HG03039 (cell line): Measurements from ENCODE around the gene ANK2.
"Not testable (repeated sequence)": the region's sequence is repeated elsewhere in the genome, so short reads cannot be mapped to it uniquely, and the experiment has no call there.

Experiments used
- ATAC-seq: cut with Tn5 transposase; IDR thresholded peaks from one replicate; pipeline ENCODE4 v1.9.1; 2021; ENCODE audit warnings: mild to moderate bottlenecking, moderate library complexity; ENCODE audit not compliant: unreplicated experiment

Gene ANK2

DNA sequence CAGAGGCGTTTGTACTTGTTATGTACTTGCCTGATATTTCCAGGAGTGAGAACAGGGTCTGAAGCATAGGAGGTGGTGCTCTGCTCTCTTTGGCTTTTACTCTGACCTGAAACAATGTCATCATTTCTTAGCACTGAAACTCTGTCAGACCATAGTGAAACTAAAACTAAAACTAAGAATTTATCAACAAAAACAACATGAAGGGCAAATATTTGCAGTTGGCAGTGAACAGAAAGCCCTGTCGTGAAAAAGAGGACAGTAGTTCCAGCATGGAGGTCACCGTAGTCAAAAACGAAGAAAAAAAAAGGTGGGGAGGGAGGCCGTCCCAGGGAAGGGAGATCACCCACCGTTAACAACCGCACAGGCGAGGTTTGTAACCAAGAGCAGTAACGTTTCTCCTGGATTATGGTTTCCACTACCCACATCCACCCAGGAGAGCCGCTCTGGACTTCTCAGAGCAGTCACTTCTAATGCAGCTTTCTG is 97.5 kb downstream of the ANK2 start:
- ATAC-seq, result peak; percentile 70

DNA sequence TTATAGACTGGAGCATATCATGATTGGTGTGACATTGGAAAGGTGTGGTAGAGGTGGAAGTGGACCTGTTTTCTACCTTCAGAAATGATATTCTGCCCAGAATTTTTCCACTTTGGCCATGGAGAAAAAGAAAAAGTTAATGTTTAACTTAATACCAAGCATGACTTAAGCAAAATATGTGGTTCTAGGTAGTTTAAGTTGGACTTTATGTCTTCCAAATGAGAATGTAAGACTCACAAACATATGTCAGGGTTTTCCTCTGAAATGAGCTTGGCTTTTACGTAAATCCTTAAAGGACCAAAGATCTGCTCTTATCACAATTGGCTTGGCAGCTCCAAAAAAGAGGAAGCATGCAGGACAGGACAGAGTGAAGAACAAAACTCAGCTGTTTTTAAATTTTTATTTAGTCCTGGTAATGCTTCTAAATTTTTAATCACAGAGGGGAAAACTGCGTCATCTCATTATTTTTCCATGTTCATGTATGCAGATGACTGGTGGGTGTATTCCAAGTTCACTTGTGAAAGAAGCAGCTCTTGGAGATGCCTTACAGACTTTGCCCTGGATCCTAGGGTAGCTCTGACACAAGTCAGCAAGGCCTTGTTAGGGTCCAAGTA is 98.2 kb downstream of the ANK2 start:
- ATAC-seq, result no peak

GRCh38 chr4:113148925-113149324 is 99.5 kb downstream of the ANK2 start:
- ATAC-seq, result no peak

DNA sequence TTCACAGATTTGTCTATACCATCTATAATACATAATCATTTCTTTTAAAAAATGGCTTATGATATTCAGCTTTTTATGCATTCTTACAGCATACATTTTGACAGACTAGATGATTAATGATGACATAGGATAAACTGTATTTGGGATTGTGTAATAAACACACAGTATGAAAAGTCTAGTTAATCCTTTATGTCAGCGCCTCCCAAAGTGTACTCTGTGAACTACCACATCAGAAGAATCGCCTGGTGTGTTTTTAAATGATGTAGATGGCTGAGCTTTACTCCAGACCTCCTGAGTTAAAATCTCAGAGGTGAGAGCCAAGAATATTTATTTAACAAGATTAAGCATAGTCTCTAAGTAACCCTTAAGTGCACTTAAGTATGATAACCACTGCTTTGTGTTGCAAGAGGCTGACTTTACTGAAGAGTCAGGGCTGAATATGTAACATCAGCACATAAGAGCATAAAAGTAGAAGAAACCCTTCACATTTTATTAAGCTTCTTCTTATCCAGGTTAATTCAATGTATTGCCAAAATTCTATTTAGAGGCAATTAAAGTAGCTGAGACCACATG is 104.2 kb downstream of the ANK2 start:
- no peak for ATAC-seq

GRCh38 chr4:113154281-113154680 is 104.8 kb downstream of the ANK2 start:
- ATAC-seq, result no peak

- ATAC-seq, result no peak
Measured at GRCh38 chr4:113157086-113157857, 107.8 kb downstream of the ANK2 start.

GRCh38 chr4:113159942-113160545 is 110.6 kb downstream of the ANK2 start:
- no peak for ATAC-seq

DNA sequence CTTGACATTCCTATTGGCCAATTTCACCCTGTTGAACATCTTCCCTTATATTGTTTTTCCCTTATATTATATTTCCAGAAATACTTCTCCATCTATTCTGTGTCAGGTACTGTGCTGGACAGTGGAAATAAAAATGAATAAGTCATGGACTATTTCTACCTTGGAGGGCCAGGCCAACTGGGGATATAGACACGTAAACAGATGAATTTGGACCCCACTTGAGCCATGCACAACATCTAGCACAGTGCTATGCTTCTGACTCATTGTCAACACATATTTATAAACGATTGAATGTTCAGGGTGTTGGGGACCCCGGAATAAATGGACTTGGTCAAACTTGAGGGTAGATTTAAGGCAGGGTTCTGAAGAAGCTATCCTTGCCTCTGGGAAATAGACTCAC is 111.1 kb downstream of the ANK2 start:
- ATAC-seq, result no peak

- ATAC-seq, result no peak
Measured at GRCh38 chr4:113162089-113162488, 112.6 kb downstream of the ANK2 start.

DNA sequence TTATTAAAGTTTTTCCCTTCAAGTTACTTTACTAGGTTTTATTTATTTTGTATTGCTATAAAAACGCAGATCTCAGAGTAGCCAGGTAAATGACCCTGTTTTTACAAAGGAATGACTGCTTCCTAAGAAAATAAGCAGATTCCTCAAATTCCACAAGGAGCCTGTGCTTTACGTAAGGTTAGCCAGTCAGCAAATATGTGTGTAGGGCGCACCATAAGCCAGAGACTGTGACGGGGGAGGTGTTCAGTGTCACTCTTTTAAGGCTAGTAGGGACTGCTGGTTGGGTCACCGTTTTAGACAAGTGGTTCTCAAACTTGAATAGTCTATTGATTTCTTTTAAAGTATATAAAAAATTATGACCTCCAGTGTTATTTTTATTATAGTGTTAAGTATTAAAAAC is 119.9 kb downstream of the ANK2 start:
- ATAC-seq, result no peak

DNA sequence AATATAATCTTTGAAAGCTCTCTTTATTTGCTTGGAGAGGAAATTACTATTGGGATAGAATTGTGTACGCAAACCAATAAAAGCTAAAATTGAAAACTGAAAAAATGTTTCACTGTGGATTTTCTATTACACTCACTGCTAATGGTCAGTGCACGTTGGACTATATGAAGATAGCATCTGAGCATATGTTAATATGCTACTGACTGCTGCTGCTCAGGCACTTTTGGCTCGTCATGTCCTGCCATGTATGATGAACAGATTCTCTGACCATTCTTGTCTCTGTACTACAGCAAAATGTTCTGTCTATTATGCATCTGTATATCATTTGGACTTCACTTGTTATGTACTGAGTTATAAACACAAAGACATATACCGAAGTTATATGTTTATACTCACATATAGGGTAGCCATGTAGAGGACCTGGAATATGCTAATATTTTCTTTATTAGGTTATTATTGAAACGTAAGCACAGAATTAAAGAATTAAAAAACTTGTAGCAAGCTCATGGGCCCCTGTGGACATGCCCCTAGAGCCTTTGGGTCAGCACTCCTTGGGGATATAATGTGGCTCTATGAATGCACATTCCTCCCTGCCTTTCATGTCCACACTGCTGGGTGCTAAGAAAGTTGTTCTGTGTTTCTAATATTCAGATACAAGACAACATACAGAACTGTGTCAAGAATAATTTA is 120.8 kb downstream of the ANK2 start:
- no peak for ATAC-seq

DNA sequence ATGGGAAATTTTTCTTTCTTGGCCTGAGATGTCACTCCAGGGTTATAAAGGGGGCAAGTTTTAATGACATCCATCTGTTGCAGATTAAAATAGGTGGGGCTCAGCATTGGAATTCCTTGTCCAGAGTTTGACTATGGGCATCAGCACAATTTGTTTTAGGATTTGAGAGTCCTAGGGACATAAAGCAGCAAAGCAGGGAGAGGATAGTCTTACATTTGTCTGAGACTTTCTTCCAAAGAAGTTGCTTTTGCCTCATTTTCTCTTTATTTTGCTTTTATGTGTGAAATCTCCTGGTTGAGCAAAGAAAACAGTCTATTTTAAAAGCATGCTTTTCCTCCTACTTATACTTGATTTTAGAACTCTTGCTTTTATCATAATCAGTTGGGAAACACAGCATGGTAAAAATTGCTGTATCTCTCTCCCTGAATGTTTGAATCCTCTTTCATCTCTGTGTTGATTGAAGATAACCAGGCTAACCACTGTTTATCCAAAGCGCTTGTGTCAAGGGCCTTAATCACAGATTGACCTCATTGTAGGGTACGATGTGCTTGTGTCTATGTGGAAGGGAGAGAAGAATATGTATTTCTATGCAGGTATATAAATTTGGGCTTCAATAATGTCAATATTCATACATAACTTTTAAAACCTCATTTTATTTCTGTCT is 121.5 kb downstream of the ANK2 start:
- ATAC-seq, result no peak

DNA sequence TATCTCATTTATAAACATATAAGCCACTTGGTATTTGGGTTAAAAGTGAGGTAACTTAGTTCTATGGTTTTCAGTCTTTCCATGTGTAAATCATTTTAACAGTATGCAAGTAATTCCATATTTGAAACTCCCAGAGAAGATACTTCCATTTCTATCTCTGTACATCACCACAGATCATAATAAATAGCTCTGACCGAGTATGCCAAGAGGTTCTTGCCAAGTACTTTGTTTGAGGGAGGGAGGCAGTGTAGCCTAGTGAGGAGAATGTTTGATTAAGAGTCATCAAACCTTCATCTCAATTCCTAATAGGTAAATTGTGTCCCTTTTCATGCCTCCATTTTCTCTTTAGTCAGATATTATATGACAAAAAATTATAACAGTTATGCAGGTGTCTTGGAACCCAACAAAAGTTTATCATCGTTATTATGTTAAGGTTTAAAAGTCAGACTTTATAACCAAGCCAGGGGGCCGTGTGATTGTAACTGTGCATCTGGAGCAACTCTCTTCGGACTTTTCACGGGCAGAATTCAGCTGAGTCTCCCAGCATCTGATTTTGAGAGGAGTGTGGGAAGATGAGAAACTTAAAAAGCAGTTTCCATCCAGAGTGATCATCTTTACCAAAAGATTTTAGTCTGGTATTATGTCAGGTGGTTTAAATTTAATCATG is 123.8 kb downstream of the ANK2 start:
- no peak for ATAC-seq

- no peak for ATAC-seq
Measured at GRCh38 chr4:113173793-113174264, 124.4 kb downstream of the ANK2 start.

- ATAC-seq, result no peak
Measured at GRCh38 chr4:113179091-113179490, 129.6 kb downstream of the ANK2 start.

- ATAC-seq, result no peak
Measured at GRCh38 chr4:113179996-113180395, 130.5 kb downstream of the ANK2 start.

DNA sequence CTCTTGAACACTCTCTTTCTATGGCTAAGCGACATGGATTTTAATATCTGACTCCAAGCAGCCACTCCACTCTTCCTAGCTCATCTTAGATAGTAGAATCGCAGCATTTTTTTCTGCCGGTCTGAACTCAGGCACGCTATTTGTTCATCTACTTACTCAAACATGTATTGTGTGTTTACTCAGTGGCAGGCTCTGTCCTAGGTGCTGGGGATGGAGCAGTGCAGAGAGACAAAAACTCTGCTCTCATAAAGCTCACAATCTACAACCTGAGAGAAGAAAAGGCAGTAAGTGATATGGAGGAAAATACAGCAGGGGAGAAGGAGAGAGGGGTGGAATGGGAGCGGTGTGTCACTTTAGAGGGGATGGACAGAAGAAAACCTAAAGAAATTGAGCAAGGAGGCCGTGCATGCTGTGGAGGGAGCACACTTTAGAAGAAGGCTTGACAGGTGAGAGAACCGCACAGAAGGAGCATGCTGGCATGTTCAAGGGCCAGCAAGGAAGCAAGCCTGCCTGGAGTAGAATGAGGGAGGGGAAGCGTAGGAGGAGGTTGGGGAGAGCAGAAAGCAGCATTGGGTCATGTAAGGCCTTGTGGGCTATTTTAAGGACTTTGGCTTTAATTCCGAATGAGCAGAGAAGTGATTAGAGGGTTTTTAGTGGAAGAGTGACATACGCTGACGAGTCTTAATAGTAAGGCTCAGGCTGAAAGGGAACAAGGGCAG is 132.0 kb downstream of the ANK2 start:
- no peak for ATAC-seq

GRCh38 chr4:113183032-113183605 is 133.7 kb downstream of the ANK2 start:
- no peak for ATAC-seq

DNA sequence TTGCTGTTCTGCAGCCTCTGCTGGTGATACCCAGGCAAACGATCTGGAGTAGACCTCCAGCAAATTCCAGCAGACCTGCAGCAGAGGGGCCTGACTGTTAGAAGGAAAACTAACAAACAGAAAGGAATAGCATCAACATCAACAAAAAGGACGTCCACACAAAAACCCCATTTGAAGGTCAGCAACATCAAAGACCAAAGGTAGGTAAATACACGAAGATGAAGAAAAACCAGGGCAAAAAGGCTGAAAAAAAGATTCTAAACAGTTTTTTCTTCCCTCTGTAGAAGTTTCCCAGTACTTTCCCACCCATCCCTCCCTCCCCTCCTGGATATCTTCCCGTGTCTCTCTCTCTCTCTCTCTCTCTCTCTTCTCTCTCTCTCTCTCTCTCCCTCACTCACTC is 136.8 kb downstream of the ANK2 start:
- not testable (repeated sequence) for ATAC-seq
